ENCODE measurements around the gene URM1. TPM values are rescaled to one million over a fixed set of nuclear protein-coding genes. Genes with fewer than 3 reads are reported as not detected.

The URM1 gene
- total RNA-seq, 6 experiments from 2014 or later, result 63.8 to 75.5 (median 70.2) TPM

DNA sequence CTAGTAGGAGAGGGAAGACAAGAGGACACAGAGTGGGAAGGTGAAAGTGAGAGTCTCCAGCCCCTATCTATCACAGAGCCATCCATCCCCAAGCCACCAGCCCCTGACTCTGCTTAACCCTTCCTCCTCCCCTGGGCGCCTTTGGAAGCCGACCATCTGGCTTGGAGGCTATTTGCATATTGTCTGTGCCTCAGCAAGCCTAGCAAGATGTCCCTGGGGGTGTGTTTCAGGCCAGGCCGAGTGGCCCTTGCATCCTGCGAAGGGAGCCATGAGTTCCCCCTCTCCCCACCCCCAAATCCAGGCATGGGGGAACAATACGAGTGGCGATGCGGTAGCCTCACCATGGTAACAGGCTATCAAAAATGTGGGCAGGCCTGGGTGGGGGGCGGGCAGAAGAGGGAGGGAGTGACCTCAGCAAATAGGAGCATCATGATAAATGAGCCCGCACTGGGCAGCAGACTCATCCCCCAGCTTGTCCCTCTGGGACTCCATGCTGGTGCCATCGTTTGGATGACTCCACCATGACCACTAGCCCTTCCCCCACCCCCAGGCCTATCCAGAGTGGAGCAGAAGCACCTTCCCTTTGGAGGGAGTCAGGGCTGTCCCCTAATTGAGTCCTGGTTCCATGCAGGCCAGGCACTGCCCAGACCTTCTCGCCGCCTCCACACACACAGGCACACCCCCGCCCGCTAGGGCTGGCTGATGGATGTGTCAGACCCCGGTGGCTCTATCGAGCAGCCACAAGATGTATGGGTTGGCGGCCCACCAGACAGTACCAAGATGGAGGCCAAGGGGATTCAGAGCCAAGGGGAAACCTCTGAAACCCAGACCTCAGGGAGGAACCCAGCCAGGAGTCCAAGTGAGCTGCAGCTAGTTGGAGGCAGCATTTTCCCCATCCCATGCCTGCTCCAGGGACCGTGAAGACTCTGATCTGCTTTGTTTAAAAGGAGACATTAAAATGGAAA is 14.6 kb downstream of the URM1 start:
- H3K27ac Mint-ChIP-seq, result no peak overlapping the region
- H3K9me3 Mint-ChIP-seq, result no peaks in the 10 kb centered on the region
- H3K4me3 Mint-ChIP-seq, result no peak overlapping the region
- TF ChIP-seq CTCF (IDR thresholded peaks at IDR 0.05), result no peak
- peaks cover 6% of the 10 kb centered on the region; the same call in 1 of the 2 replicates for H3K4me1 Mint-ChIP-seq (ENCODE audit: low read depth)
- no peak for DNase-seq
- H3K36me3 Mint-ChIP-seq (ENCODE audit: low read depth), result peaks cover 5% of the 10 kb centered on the region; the same call in 1 of the 2 replicates
- H3K27me3 Mint-ChIP-seq (ENCODE audit: insufficient read depth), result no peaks in the 10 kb centered on the region; the same call in 1 of the 2 replicates

GRCh38 chr9:128388150-128388549 is 17.0 kb downstream of the URM1 start:
- no peak for TF ChIP-seq CTCF (IDR thresholded peaks at IDR 0.05)
- no peak overlapping the region for H3K27ac Mint-ChIP-seq
- no peak overlapping the region for H3K4me3 Mint-ChIP-seq
- H3K9me3 Mint-ChIP-seq, result no peaks in the 10 kb centered on the region
- peaks cover 9% of the 10 kb centered on the region for H3K36me3 Mint-ChIP-seq (ENCODE audit: low read depth)
- H3K27me3 Mint-ChIP-seq (ENCODE audit: insufficient read depth), result no peaks in the 10 kb centered on the region; the same call in 1 of the 2 replicates
- H3K4me1 Mint-ChIP-seq (ENCODE audit: low read depth), result peaks cover 6% of the 10 kb centered on the region; the same call in 1 of the 2 replicates
- no peak for DNase-seq

GRCh38 chr9:128389395-128390149 is 18.4 kb downstream of the URM1 start:
- no peaks in the 10 kb centered on the region for H3K9me3 Mint-ChIP-seq
- no peak overlapping the region for H3K27ac Mint-ChIP-seq
- no peaks in the 10 kb centered on the region; the same call in 1 of the 2 replicates for H3K27me3 Mint-ChIP-seq (ENCODE audit: insufficient read depth)
- TF ChIP-seq CTCF (IDR thresholded peaks at IDR 0.05), result no peak
- peaks cover 12% of the 10 kb centered on the region for H3K4me1 Mint-ChIP-seq (ENCODE audit: low read depth)
- DNase-seq, result no peak
- H3K4me3 Mint-ChIP-seq, result no peak overlapping the region
- H3K36me3 Mint-ChIP-seq (ENCODE audit: low read depth), result peaks cover 4% of the 10 kb centered on the region

DNA sequence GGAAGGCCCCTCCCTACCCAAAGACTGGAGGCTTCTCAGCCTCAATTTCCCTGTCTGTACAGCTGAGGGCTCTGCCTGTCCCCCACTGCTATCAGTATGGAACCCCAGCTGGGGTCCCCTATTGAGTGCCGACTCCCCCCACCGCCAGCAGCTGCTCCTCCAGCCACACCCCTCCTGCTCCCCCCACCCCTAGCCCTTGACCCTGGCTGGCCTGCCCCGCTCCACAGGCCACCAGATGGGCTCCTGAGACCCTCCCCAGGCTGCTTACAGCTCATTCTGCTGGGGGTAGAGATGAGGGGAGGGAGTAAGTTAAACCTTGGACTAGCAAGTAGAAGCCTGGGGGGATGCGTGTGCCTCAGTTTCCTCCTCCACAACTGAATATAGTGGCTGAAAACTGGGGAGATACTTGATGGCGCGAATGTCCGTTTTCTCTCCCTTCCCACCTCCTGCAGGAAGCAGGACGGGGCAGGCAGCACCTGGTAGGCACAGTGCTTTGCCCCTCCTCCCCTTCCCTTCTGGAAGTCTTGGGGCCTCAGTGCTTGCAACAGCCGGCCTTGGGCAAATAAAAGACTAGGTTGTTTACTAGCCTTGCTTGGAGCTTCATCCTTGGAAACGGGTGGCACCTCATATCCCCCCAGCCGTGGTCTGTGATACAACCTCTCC is 19.1 kb downstream of the URM1 start:
- H3K4me3 Mint-ChIP-seq, result no peak overlapping the region
- DNase-seq, result no peak
- TF ChIP-seq CTCF (IDR thresholded peaks at IDR 0.05), result no peak
- H3K27ac Mint-ChIP-seq, result no peak overlapping the region
- peaks cover 7% of the 10 kb centered on the region for H3K4me1 Mint-ChIP-seq (ENCODE audit: low read depth)
- no peaks in the 10 kb centered on the region; the same call in none of the 2 replicates for H3K27me3 Mint-ChIP-seq (ENCODE audit: insufficient read depth)
- no peaks in the 10 kb centered on the region for H3K9me3 Mint-ChIP-seq
- H3K36me3 Mint-ChIP-seq (ENCODE audit: low read depth), result peaks cover 4% of the 10 kb centered on the region; the same call in 1 of the 2 replicates

Measured in HFFc6 (cell line).